ENCODE measurements around the gene DNAI1.

GRCh38 chr9:34465468-34465867 is 6.9 kb downstream of the DNAI1 start:
- TF ChIP-seq, protein P1, sequence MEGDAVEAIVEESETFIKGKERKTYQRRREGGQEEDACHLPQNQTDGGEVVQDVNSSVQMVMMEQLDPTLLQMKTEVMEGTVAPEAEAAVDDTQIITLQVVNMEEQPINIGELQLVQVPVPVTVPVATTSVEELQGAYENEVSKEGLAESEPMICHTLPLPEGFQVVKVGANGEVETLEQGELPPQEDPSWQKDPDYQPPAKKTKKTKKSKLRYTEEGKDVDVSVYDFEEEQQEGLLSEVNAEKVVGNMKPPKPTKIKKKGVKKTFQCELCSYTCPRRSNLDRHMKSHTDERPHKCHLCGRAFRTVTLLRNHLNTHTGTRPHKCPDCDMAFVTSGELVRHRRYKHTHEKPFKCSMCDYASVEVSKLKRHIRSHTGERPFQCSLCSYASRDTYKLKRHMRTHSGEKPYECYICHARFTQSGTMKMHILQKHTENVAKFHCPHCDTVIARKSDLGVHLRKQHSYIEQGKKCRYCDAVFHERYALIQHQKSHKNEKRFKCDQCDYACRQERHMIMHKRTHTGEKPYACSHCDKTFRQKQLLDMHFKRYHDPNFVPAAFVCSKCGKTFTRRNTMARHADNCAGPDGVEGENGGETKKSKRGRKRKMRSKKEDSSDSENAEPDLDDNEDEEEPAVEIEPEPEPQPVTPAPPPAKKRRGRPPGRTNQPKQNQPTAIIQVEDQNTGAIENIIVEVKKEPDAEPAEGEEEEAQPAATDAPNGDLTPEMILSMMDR (IDR thresholded peaks at IDR 0.05; ENCODE audit: borderline replicate concordance, extremely low read depth, low read length, poor library complexity, severe bottlenecking): no peak
- TF ChIP-seq EZH2 (IDR thresholded peaks at IDR 0.05; ENCODE audit: borderline replicate concordance, low read depth, low read length, severe bottlenecking): no peak

All from DND-41 (cell line).